ENCODE data around the gene MYBBP1A. TPM values are rescaled to one million over a fixed set of nuclear protein-coding genes. Genes with fewer than 3 reads are reported as not detected.

The MYBBP1A gene
- total and polyA plus RNA-seq, 2 of the 13 experiments (the other 11 are each of a cell fraction or from before 2014, with no cell fraction given): 18.6 to 54.8 TPM

- H2AFZ ChIP-seq (ENCODE audit: low read length): no peak overlapping the region
- intact Hi-C loops (cut with micrococcal nuclease; ENCODE audit: unreplicated experiment): no loop called here
- H3K27me3 ChIP-seq (ENCODE audit: control insufficient read depth in 1 of 2, insufficient read depth in 2 of 2, low read length in 2 of 2): peaks cover 0 to 43% of the 10 kb centered on the region in 2 experiments; a peak in 4 of 5 replicates
- no peak overlapping the region for H3K27ac ChIP-seq (ENCODE audit: extremely low read length, insufficient read depth, low read length)
- DNase-seq (ENCODE audit: low spot score) (no peak), FAIRE-seq (no peak), ATAC-seq (no peak)
- H3K4me1 ChIP-seq (ENCODE audit: insufficient read depth, low read length): peaks cover 44% of the 10 kb centered on the region
- BruUV-seq (replicated peaks): TSS peak; percentile 55
- POLR2A ChIA-PET: interaction anchor here (1.0 kb wide), 1 partner anchor 19 kb away, joined by 3 read pairs; no protein-coding TSS in a partner anchor
- 74% methylated on average over 7 of the region's 9 CpGs for WGBS (ENCODE audit: low lambda C conversion rate)
- no peaks in the 10 kb centered on the region for H3K9me3 ChIP-seq (ENCODE audit: low read length)
- no peaks in the 10 kb centered on the region for H3K79me2 ChIP-seq (ENCODE audit: insufficient read depth, low read length)
- no peak overlapping the region for H3K4me3 ChIP-seq (replicated peaks in 1 of 3; ENCODE audit: insufficient read depth in 1 of 3, low read depth in 2 of 3, low read length in 3 of 3)
- TF ChIP-seq JARID2 (CRISPR knock-in tag; IDR thresholded peaks at IDR 0.05; ENCODE audit: insufficient replicate concordance): no peak
- TF ChIP-seq ZNF34 (CRISPR knock-in tag; IDR thresholded peaks at IDR 0.05; ENCODE audit: borderline replicate concordance): no peak
- no peak for TF ChIP-seq REPIN1 (CRISPR knock-in tag; IDR thresholded peaks at IDR 0.05; ENCODE audit: borderline replicate concordance, low read depth)
- TF ChIP-seq HOXD1 (CRISPR knock-in tag; IDR thresholded peaks at IDR 0.05): no peak
- TF ChIP-seq MAFF (IDR thresholded peaks at IDR 0.05; ENCODE audit: low read depth, low read length): no peak
- TF ChIP-seq ZNF569 (CRISPR knock-in tag; IDR thresholded peaks at IDR 0.05; ENCODE audit: borderline replicate concordance): no peak
- no peak for TF ChIP-seq PAF1 (CRISPR knock-in tag; IDR thresholded peaks at IDR 0.05)
- no peak for TF ChIP-seq SNAPC2 (CRISPR knock-in tag; IDR thresholded peaks at IDR 0.05)
- TF ChIP-seq ZNF572 (CRISPR knock-in tag; IDR thresholded peaks at IDR 0.05): no peak
- TF ChIP-seq ZBTB26 (CRISPR knock-in tag; IDR thresholded peaks at IDR 0.05; ENCODE audit: borderline replicate concordance): no peak
- no peak for TF ChIP-seq TEAD3 (CRISPR knock-in tag; optimal IDR thresholded peaks at IDR 0.05; ENCODE audit: borderline replicate concordance)
- no peak for TF ChIP-seq CEBPB (IDR thresholded peaks at IDR 0.05; ENCODE audit: borderline replicate concordance, low read depth, low read length)
- TF ChIP-seq, protein P1, sequence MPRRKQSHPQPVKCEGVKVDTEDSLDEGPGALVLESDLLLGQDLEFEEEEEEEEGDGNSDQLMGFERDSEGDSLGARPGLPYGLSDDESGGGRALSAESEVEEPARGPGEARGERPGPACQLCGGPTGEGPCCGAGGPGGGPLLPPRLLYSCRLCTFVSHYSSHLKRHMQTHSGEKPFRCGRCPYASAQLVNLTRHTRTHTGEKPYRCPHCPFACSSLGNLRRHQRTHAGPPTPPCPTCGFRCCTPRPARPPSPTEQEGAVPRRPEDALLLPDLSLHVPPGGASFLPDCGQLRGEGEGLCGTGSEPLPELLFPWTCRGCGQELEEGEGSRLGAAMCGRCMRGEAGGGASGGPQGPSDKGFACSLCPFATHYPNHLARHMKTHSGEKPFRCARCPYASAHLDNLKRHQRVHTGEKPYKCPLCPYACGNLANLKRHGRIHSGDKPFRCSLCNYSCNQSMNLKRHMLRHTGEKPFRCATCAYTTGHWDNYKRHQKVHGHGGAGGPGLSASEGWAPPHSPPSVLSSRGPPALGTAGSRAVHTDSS (CRISPR knock-in tag; conservative IDR thresholded peaks at IDR 0.05): no peak
- TF ChIP-seq ZNF296 (CRISPR knock-in tag; conservative IDR thresholded peaks at IDR 0.05): no peak
- TF ChIP-seq, protein P2, sequence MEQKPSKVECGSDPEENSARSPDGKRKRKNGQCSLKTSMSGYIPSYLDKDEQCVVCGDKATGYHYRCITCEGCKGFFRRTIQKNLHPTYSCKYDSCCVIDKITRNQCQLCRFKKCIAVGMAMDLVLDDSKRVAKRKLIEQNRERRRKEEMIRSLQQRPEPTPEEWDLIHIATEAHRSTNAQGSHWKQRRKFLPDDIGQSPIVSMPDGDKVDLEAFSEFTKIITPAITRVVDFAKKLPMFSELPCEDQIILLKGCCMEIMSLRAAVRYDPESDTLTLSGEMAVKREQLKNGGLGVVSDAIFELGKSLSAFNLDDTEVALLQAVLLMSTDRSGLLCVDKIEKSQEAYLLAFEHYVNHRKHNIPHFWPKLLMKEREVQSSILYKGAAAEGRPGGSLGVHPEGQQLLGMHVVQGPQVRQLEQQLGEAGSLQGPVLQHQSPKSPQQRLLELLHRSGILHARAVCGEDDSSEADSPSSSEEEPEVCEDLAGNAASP (CRISPR knock-in tag; IDR thresholded peaks at IDR 0.05; ENCODE audit: borderline replicate concordance): no peak
- TF ChIP-seq, protein P3, sequence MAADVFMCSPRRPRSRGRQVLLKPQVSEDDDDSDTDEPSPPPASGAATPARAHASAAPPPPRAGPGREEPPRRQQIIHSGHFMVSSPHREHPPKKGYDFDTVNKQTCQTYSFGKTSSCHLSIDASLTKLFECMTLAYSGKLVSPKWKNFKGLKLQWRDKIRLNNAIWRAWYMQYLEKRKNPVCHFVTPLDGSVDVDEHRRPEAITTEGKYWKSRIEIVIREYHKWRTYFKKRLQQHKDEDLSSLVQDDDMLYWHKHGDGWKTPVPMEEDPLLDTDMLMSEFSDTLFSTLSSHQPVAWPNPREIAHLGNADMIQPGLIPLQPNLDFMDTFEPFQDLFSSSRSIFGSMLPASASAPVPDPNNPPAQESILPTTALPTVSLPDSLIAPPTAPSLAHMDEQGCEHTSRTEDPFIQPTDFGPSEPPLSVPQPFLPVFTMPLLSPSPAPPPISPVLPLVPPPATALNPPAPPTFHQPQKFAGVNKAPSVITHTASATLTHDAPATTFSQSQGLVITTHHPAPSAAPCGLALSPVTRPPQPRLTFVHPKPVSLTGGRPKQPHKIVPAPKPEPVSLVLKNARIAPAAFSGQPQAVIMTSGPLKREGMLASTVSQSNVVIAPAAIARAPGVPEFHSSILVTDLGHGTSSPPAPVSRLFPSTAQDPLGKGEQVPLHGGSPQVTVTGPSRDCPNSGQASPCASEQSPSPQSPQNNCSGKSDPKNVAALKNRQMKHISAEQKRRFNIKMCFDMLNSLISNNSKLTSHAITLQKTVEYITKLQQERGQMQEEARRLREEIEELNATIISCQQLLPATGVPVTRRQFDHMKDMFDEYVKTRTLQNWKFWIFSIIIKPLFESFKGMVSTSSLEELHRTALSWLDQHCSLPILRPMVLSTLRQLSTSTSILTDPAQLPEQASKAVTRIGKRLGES (CRISPR knock-in tag; IDR thresholded peaks at IDR 0.05; ENCODE audit: borderline replicate concordance): no peak
- H3K9ac ChIP-seq (ENCODE audit: insufficient read depth, low read depth, low read length): no peak overlapping the region
- H4K20me1 ChIP-seq (ENCODE audit: insufficient read depth, low read length): no peaks in the 10 kb centered on the region
- no peak overlapping the region for H3K4me2 ChIP-seq (ENCODE audit: low read depth, low read length)
- H3K36me3 ChIP-seq (replicated peaks in 1 of 2; ENCODE audit: control insufficient read depth in 1 of 2, insufficient read depth in 2 of 2, low read length in 2 of 2): no peaks in the 10 kb centered on the region
- in situ Hi-C loops (cut with HindIII; ENCODE audit: extremely low pct_ligation_motif_present, low pct_unique_long_range_greater_than_20kb): no loop called here
- CTCF ChIA-PET (ENCODE audit: low intra/inter-chr PET ratio, low total read pairs): no interaction called here
Observed at GRCh38 chr17:4586043-4586442, 30.9 kb upstream of the MYBBP1A start.
